GM12864 (cell line): ENCODE measurements around the gene KCNG2.

Source experiments
- DNase-seq: peaks from one replicate; pipeline ENCODE4 v3.0.0-alpha.2; 2011; ENCODE audit warnings: low read depth
- H3K4me3 ChIP-seq: 2 replicates; pipeline ENCODE4 v1.5.1; 2011; ENCODE audit warnings: mild to moderate bottlenecking, low read depth, low read length, control low read depth
- TF ChIP-seq, protein P1 (sequence below): IDR thresholded peaks from 2 replicates; pipeline ENCODE4 v1.5.1; 2011; ENCODE audit warnings: low read depth, mild to moderate bottlenecking, moderate library complexity, low read length, control low read depth, inconsistent platforms; ENCODE audit errors: missing control alignments

The KCNG2 gene

GRCh38 chr18:79942211-79942610, 144.5 kb downstream of the KCNG2 start:
- H3K4me3 ChIP-seq = no peak overlapping the region
- DNase-seq = no peak
- TF ChIP-seq, protein P1, sequence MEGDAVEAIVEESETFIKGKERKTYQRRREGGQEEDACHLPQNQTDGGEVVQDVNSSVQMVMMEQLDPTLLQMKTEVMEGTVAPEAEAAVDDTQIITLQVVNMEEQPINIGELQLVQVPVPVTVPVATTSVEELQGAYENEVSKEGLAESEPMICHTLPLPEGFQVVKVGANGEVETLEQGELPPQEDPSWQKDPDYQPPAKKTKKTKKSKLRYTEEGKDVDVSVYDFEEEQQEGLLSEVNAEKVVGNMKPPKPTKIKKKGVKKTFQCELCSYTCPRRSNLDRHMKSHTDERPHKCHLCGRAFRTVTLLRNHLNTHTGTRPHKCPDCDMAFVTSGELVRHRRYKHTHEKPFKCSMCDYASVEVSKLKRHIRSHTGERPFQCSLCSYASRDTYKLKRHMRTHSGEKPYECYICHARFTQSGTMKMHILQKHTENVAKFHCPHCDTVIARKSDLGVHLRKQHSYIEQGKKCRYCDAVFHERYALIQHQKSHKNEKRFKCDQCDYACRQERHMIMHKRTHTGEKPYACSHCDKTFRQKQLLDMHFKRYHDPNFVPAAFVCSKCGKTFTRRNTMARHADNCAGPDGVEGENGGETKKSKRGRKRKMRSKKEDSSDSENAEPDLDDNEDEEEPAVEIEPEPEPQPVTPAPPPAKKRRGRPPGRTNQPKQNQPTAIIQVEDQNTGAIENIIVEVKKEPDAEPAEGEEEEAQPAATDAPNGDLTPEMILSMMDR = no peak

DNA sequence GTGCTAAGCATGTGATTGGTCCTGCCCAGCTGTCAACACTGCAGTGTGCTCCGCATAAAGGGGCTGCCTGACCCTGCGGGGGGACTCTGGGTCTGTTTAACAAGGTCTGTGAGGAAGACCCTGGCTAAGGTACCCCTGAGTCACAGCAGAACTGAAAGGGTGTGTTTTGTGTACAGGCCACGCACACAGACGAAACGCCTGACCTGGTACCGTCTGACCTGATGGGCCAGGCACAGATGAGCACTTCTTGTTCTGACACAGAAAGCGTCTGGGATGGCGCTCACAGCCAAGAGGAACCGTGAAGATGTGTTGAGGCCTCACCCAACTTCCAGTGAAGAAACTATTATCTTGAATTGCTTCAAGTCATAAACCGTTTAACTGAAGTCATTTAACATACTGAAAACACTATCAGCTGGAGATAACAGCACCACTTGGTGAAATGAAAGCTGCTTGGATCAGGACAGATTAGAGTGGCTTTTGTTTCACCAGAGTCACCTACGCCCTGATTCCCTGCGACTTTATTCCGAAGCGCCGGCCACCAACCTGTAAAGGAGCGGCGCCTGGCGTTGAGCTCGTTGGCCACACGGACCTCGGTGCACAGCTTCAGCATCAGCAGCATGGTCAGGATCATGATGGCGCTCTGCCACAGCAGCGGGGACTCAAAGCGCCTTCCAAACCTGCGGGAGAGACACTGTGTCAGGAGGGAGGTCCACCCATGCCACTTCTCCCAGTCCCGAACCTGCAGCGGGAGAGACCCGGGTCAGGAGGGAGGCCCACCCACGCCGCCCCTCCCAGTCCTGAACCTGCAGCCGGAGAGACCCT, 145.3 kb downstream of the KCNG2 start:
- TF ChIP-seq, protein P1 = no peak
- DNase-seq = no peak
- no peak overlapping the region for H3K4me3 ChIP-seq

DNA sequence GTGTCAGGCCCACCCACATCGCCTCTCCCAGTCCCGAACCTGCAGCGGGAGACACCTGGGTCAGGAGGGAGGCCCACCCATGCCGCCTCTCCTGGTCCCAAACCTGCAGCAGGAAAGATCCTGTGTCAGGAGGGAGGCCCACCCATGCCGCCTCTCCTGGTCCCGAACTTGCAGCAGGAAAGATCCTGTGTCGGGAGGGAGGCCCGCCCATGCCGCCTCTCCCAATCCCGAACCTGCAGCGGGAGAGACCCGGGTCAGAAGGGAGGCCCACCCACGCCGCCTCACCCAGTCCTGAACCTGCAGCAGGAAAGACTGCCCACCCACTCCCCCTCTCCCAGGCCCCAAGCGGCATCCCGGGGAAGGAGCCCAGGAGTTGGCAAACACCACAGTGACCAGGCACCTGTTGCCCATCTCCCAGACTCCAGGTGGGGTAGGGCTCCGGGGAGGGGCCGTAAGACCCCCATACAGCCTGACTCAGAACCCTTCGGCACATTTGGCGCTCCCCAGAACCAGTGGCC, 145.9 kb downstream of the KCNG2 start:
- H3K4me3 ChIP-seq = no peak overlapping the region
- TF ChIP-seq, protein P1 = no peak
- no peak for DNase-seq

- no peak for DNase-seq
- TF ChIP-seq, protein P1 = no peak
- H3K4me3 ChIP-seq = no peak overlapping the region
Observed at GRCh38 chr18:79944126-79944731, 146.5 kb downstream of the KCNG2 start.

GRCh38 chr18:79944746-79945117, 147.0 kb downstream of the KCNG2 start:
- no peak for DNase-seq

GRCh38 chr18:79945118-79946042, 147.6 kb downstream of the KCNG2 start:
- H3K4me3 ChIP-seq = no peak overlapping the region
- DNase-seq = no peak
- TF ChIP-seq, protein P1 = no peak

More at GRCh38 chr18:79944746-79945117, 147.0 kb downstream of the KCNG2 start:
- TF ChIP-seq, protein P1 = no peak
- no peak overlapping the region for H3K4me3 ChIP-seq
